ENCODE results near the gene GPATCH11. TPM values are rescaled to one million over a fixed set of nuclear protein-coding genes. Genes with fewer than 3 reads are reported as not detected.

The GPATCH11 gene
- total RNA-seq (10 to 100 TPM; 17.8 to 20.2 TPM), polyA plus RNA-seq (9.0 TPM)

GRCh38 chr2:37083873-37084794 is at the start of gene GPATCH11, which contains the start of gene HEATR5B:
GPATCH11 (plus strand) TSS chr2:37084518; CDS start chr2:37088382, 3,864 bp downstream.
HEATR5B (minus strand) TSS chr2:37084372; CDS start chr2:37083414, 958 bp downstream.
- H3K27me3 ChIP-seq (ENCODE audit: insufficient read depth, low read length, poor library complexity, severe bottlenecking), result no peaks in the 10 kb centered on the region
- Mint-ChIP-seq H3K9me3 (no peaks in the 10 kb centered on the region), H3K4me3 (no peak within 1 kb of the TSS), H3K27ac (peak within 1 kb of the TSS in 3 of 8 donors; percentile 7 to 84 (median 37)), H3K36me3 (peaks cover 0 to 33% (median 10%) of the 10 kb centered on the region in 3 donors), H3K4me1 (peaks cover 15 to 42% (median 19%) of the 10 kb centered on the region in 3 donors), H3K27me3 (no peaks in the 10 kb centered on the region)
- peak; percentile 85 to 94 (median 94) for DNase-seq
- H3K9me3 ChIP-seq (ENCODE audit: low read length), result no peaks in the 10 kb centered on the region
- H3K36me3 ChIP-seq (ENCODE audit: insufficient read depth, low read length), result no peaks in the 10 kb centered on the region
- CTCF ChIA-PET, result interaction anchor here (1.5 kb wide), 1 partner anchor 793 kb away, joined by 3 read pairs; no protein-coding TSS in a partner anchor
- peak within 1 kb of the TSS; percentile 78 for H3K27ac ChIP-seq (ENCODE audit: low read depth, low read length)
- peak within 1 kb of the TSS; percentile 84 for H3K4me3 ChIP-seq (ENCODE audit: low read length)
- POLR2A ChIA-PET, result interaction anchor here (0.6 to 1.2 kb wide), 3 partner anchors 27 to 118 kb away, joined by 3 to 5 read pairs (median 3); partner anchors contain the start of gene STRN
- H3K4me1 ChIP-seq (ENCODE audit: insufficient read depth, low read length), result peaks cover 46% of the 10 kb centered on the region

- Histone ChIP-seq H3K36me3 (ENCODE audit: insufficient read depth, low read length) (peaks cover 10% of the 10 kb centered on the region), H3K4me1 (ENCODE audit: insufficient read depth, low read length) (no peaks in the 10 kb centered on the region), H3K27ac (ENCODE audit: low read depth, low read length) (no peak overlapping the region), H3K9me3 (ENCODE audit: low read length) (no peaks in the 10 kb centered on the region), H3K27me3 (ENCODE audit: insufficient read depth, low read length, poor library complexity, severe bottlenecking) (no peaks in the 10 kb centered on the region), H3K4me3 (ENCODE audit: low read length) (no peak overlapping the region)
- Mint-ChIP-seq H3K9me3 (no peaks in the 10 kb centered on the region), H3K36me3 (peaks cover 0 to 50% (median 11%) of the 10 kb centered on the region in 3 donors), H3K27me3 (no peaks in the 10 kb centered on the region), H3K4me1 (no peaks in the 10 kb centered on the region), H3K4me3 (no peak overlapping the region), H3K27ac (no peak overlapping the region)
- POLR2A ChIA-PET, result no interaction called here
- DNase-seq, result no peak
- CTCF ChIA-PET, result no interaction called here
These were observed 46.5 kb upstream of the GPATCH11 start for GRCh38 chr2:37037771-37038170.

GRCh38 chr2:37039580-37039979 is 44.7 kb upstream of the GPATCH11 start:
- CTCF ChIA-PET, result no interaction called here
- H3K4me1 ChIP-seq (ENCODE audit: insufficient read depth, low read length), result no peaks in the 10 kb centered on the region
- peaks cover 10% of the 10 kb centered on the region for H3K36me3 ChIP-seq (ENCODE audit: insufficient read depth, low read length)
- Mint-ChIP-seq H3K4me3 (no peak overlapping the region), H3K27ac (no peak overlapping the region), H3K9me3 (no peaks in the 10 kb centered on the region), H3K27me3 (no peaks in the 10 kb centered on the region), H3K36me3 (peaks cover 0 to 59% (median 15%) of the 10 kb centered on the region in 3 donors), H3K4me1 (peaks cover 0 to under 1% (median 0%) of the 10 kb centered on the region in 3 donors)
- H3K27me3 ChIP-seq (ENCODE audit: insufficient read depth, low read length, poor library complexity, severe bottlenecking), result no peaks in the 10 kb centered on the region
- H3K4me3 ChIP-seq (ENCODE audit: low read length), result no peak overlapping the region
- POLR2A ChIA-PET, result no interaction called here
- H3K27ac ChIP-seq (ENCODE audit: low read depth, low read length), result no peak overlapping the region
- no peaks in the 10 kb centered on the region for H3K9me3 ChIP-seq (ENCODE audit: low read length)
- DNase-seq, result no peak

- POLR2A ChIA-PET, result no interaction called here
- Mint-ChIP-seq H3K4me3 (no peak overlapping the region), H3K9me3 (no peaks in the 10 kb centered on the region), H3K27ac (no peak overlapping the region), H3K27me3 (no peaks in the 10 kb centered on the region), H3K36me3 (peaks cover 11 to 74% (median 31%) of the 10 kb centered on the region in 3 donors), H3K4me1 (peaks cover 3 to 12% (median 6%) of the 10 kb centered on the region in 3 donors)
- Histone ChIP-seq H3K4me3 (ENCODE audit: low read length) (no peak overlapping the region), H3K9me3 (ENCODE audit: low read length) (no peaks in the 10 kb centered on the region), H3K36me3 (ENCODE audit: insufficient read depth, low read length) (peaks cover 25% of the 10 kb centered on the region), H3K4me1 (ENCODE audit: insufficient read depth, low read length) (no peaks in the 10 kb centered on the region), H3K27ac (ENCODE audit: low read depth, low read length) (no peak overlapping the region), H3K27me3 (ENCODE audit: insufficient read depth, low read length, poor library complexity, severe bottlenecking) (no peaks in the 10 kb centered on the region)
- DNase-seq, result no peak
- CTCF ChIA-PET, result interaction anchor here (0.6 kb wide), 1 partner anchor 21 kb away, joined by 3 read pairs; no protein-coding TSS in a partner anchor
These were observed 31.6 kb upstream of the GPATCH11 start for GRCh38 chr2:37052600-37053332.

- peaks cover 26% of the 10 kb centered on the region for H3K36me3 ChIP-seq (ENCODE audit: insufficient read depth, low read length)
- Mint-ChIP-seq H3K4me1 (peaks cover 0 to 12% (median 2%) of the 10 kb centered on the region in 3 donors), H3K27me3 (no peaks in the 10 kb centered on the region), H3K9me3 (no peaks in the 10 kb centered on the region), H3K36me3 (peaks cover 2 to 81% (median 21%) of the 10 kb centered on the region in 3 donors), H3K27ac (peak overlapping the region in 1 of 8 donors; percentile 68), H3K4me3 (no peak overlapping the region)
- ChIA-PET CTCF (no interaction called here), POLR2A (no interaction called here)
- no peaks in the 10 kb centered on the region for H3K4me1 ChIP-seq (ENCODE audit: insufficient read depth, low read length)
- no peak for DNase-seq
- no peak overlapping the region for H3K4me3 ChIP-seq (ENCODE audit: low read length)
- no peaks in the 10 kb centered on the region for H3K9me3 ChIP-seq (ENCODE audit: low read length)
- no peaks in the 10 kb centered on the region for H3K27me3 ChIP-seq (ENCODE audit: insufficient read depth, low read length, poor library complexity, severe bottlenecking)
- H3K27ac ChIP-seq (ENCODE audit: low read depth, low read length), result no peak overlapping the region
These were observed 24.5 kb upstream of the GPATCH11 start for GRCh38 chr2:37059841-37060240.

GRCh38 chr2:37060446-37060845 is 23.9 kb upstream of the GPATCH11 start:
- CTCF ChIA-PET, result no interaction called here
- Mint-ChIP-seq H3K4me3 (no peak overlapping the region), H3K9me3 (no peaks in the 10 kb centered on the region), H3K27ac (no peak overlapping the region), H3K27me3 (no peaks in the 10 kb centered on the region), H3K36me3 (peaks cover 0 to 83% (median 21%) of the 10 kb centered on the region in 3 donors), H3K4me1 (peaks cover 0 to 12% (median 2%) of the 10 kb centered on the region in 3 donors)
- no peak overlapping the region for H3K4me3 ChIP-seq (ENCODE audit: low read length)
- POLR2A ChIA-PET, result no interaction called here
- no peak for DNase-seq
- H3K4me1 ChIP-seq (ENCODE audit: insufficient read depth, low read length), result no peaks in the 10 kb centered on the region
- H3K36me3 ChIP-seq (ENCODE audit: insufficient read depth, low read length), result peaks cover 32% of the 10 kb centered on the region
- no peaks in the 10 kb centered on the region for H3K27me3 ChIP-seq (ENCODE audit: insufficient read depth, low read length, poor library complexity, severe bottlenecking)
- no peak overlapping the region for H3K27ac ChIP-seq (ENCODE audit: low read depth, low read length)
- no peaks in the 10 kb centered on the region for H3K9me3 ChIP-seq (ENCODE audit: low read length)

GRCh38 chr2:37061013-37061711 is 23.2 kb upstream of the GPATCH11 start:
- Histone ChIP-seq H3K4me1 (ENCODE audit: insufficient read depth, low read length) (no peaks in the 10 kb centered on the region), H3K36me3 (ENCODE audit: insufficient read depth, low read length) (peaks cover 39% of the 10 kb centered on the region), H3K27me3 (ENCODE audit: insufficient read depth, low read length, poor library complexity, severe bottlenecking) (no peaks in the 10 kb centered on the region), H3K9me3 (ENCODE audit: low read length) (no peaks in the 10 kb centered on the region), H3K27ac (ENCODE audit: low read depth, low read length) (no peak overlapping the region), H3K4me3 (ENCODE audit: low read length) (no peak overlapping the region)
- POLR2A ChIA-PET, result no interaction called here
- H3K27ac Mint-ChIP-seq, result no peak overlapping the region
- CTCF ChIA-PET, result no interaction called here
- H3K4me1 Mint-ChIP-seq, result peaks cover 0 to 12% (median 2%) of the 10 kb centered on the region in 3 donors
- H3K36me3 Mint-ChIP-seq, result peaks cover 2 to 83% (median 21%) of the 10 kb centered on the region in 3 donors
- H3K27me3 Mint-ChIP-seq, result no peaks in the 10 kb centered on the region
- H3K4me3 Mint-ChIP-seq, result no peak overlapping the region
- no peaks in the 10 kb centered on the region for H3K9me3 Mint-ChIP-seq
- no peak for DNase-seq

Data from CD8-positive, alpha-beta memory T cell (primary cell).